K562 (cell line): ENCODE results near the gene GPC3. TPM values are rescaled to one million over a fixed set of nuclear protein-coding genes. Genes with fewer than 3 reads are reported as not detected.

ENCODE experiments used
- ATAC-seq: fragments of 200-7000 bp; cut with Tn5 transposase; 3 replicates; pipeline ENCODE4 v1.9.1; 2020; ENCODE audit warnings: moderate library complexity
- BruUV-seq: library from RNA; stranded (reverse); fragments of 400-500 nt; replicated peaks from 2 replicates; lab custom pipeline; 2021; lab: Mats Ljungman, UMichigan
- CTCF ChIA-PET: fragments of 300-600 bp; formaldehyde crosslinking; extraction: SDS; loops from one replicate; lab custom pipeline; 2021; ENCODE audit warnings: low intra/inter-chr PET ratio; lab: Yijun Ruan, JAX
- POLR2A ChIA-PET: fragments of 300-600, 350-650 bp; sonication (Branson Sonifier 250); formaldehyde crosslinking; extraction: SDS; loops from one replicate; lab custom pipeline; 2021; ENCODE audit warnings: antibody characterized with exemption, inconsistent platforms; lab: Yijun Ruan, JAX
- DNase-seq, 4 experiments: peaks; one replicate each; pipeline versions ENCODE4 v3.0.0 to v3.0.0-alpha.2; 2011 to 2018; ENCODE audit warnings: low spot score in 3 of 4, mixed read lengths in 3 of 4; ENCODE audit errors: extremely low read depth in 1 of 4
- FAIRE-seq: peaks from 2 replicates; lab custom pipeline; 2011; peaks lifted over from hg19 to GRCh38; lab: Jason Lieb, UNC
- H2AFZ ChIP-seq: 2 replicates; pipeline ENCODE4 v1.6.0; 2011; ENCODE audit warnings: low read depth, low read length, control low read depth, inconsistent platforms
- H3K27ac ChIP-seq: fragments of 200-600 bp; 3 replicates; pipeline ENCODE4 v1.8.0; 2011; ENCODE audit warnings: low read depth, mild to moderate bottlenecking, control low read depth, inconsistent platforms, low read length, moderate library complexity, mixed read lengths; ENCODE audit errors: extremely low read depth
- H3K27me3 ChIP-seq, 2 experiments: fragments of 300-600 bp in 1 of 2; 2 replicates in 1 of 2; 3 replicates in 1 of 2; pipeline versions ENCODE4 v1.6.0 to v1.8.0; 2011; ENCODE audit warnings: inconsistent platforms in 2 of 2, low read length in 2 of 2, mild to moderate bottlenecking in 1 of 2, mixed read lengths in 1 of 2, moderate library complexity in 1 of 2; ENCODE audit not compliant: control insufficient read depth in 2 of 2, insufficient read depth in 2 of 2
- H3K36me3 ChIP-seq: fragments of 300-600 bp; 3 replicates; pipeline ENCODE4 v1.8.0; 2011; ENCODE audit warnings: mild to moderate bottlenecking, low read length, inconsistent platforms; ENCODE audit not compliant: control insufficient read depth, insufficient read depth
- H3K4me1 ChIP-seq, 2 experiments: fragments of 200-600 bp in 1 of 2; replicated peaks in 1 of 2; 2 replicates in 1 of 2; 3 replicates in 1 of 2; pipeline versions ENCODE4 v1.5.1 to v1.8.0; 2011; ENCODE audit warnings: inconsistent platforms in 2 of 2, low read length in 2 of 2, mild to moderate bottlenecking in 1 of 2, mixed read lengths in 1 of 2, moderate library complexity in 1 of 2; ENCODE audit not compliant: control insufficient read depth in 2 of 2, insufficient read depth in 2 of 2
- H3K4me2 ChIP-seq: 2 replicates; pipeline ENCODE4 v1.6.1; 2011; ENCODE audit warnings: low read length, control low read depth, inconsistent platforms, mixed read lengths; ENCODE audit not compliant: insufficient read depth
- H3K4me3 ChIP-seq: fragments of 200-600 bp; sonication (generic), shearing (Covaris generic); 2 replicates; pipeline ENCODE4 v1.5.1; 2016; ENCODE audit warnings: control low read depth, inconsistent platforms
- H3K79me2 ChIP-seq: fragments of 200-600 bp; 3 replicates; pipeline ENCODE4 v1.8.0; 2011; ENCODE audit warnings: low read length, inconsistent platforms; ENCODE audit not compliant: control insufficient read depth, insufficient read depth
- H3K9ac ChIP-seq, 2 experiments: 2 replicates each; pipeline versions ENCODE4 v1.6.0 to v1.6.1; 2011; ENCODE audit warnings: low read depth in 2 of 2, low read length in 2 of 2, control low read depth in 1 of 2, inconsistent platforms in 1 of 2, mild to moderate bottlenecking in 1 of 2, mixed read lengths in 1 of 2; ENCODE audit not compliant: insufficient read depth in 1 of 2
- H3K9me1 ChIP-seq: one replicate; pipeline ENCODE4 v1.6.0; 2011; ENCODE audit warnings: inconsistent platforms, mild to moderate bottlenecking, low read length, moderate library complexity; ENCODE audit not compliant: control insufficient read depth, insufficient read depth
- H3K9me3 ChIP-seq: replicated peaks from 2 replicates; pipeline ENCODE4 v1.5.1; 2011; ENCODE audit warnings: low read depth, low read length, inconsistent platforms; ENCODE audit not compliant: control insufficient read depth, insufficient read depth
- H4K20me1 ChIP-seq: replicated peaks from 2 replicates; pipeline ENCODE4 v1.6.1; 2011; ENCODE audit warnings: low read length, inconsistent platforms, mixed read lengths; ENCODE audit not compliant: control insufficient read depth, insufficient read depth
- CHD2 ChIP-seq: IDR thresholded peaks from 2 replicates; pipeline ENCODE4 v1.6.1; 2011; ENCODE audit warnings: low read depth, low read length
- CLOCK ChIP-seq: fragments of 250-450 bp; sonication (Bioruptor Pico); IDR thresholded peaks from 2 replicates; pipeline ENCODE4 v1.4.0; 2020; ENCODE audit warnings: mild to moderate bottlenecking, moderate library complexity, borderline replicate concordance
- CREBBP ChIP-seq: IDR thresholded peaks from one replicate; pipeline ENCODE4 v1.6.1; 2012; ENCODE audit warnings: low read depth, mild to moderate bottlenecking, control low read depth, inconsistent platforms, low read length
- ELF2 ChIP-seq: fragments of 250-450 bp; sonication (Bioruptor Pico); IDR thresholded peaks from 2 replicates; pipeline ENCODE4 v1.5.0; 2021; ENCODE audit warnings: mild to moderate bottlenecking
- GATAD2A ChIP-seq: fragments of 450-650 bp; IDR thresholded peaks from 2 replicates; pipeline ENCODE4 v1.6.1; 2017
- KLF1 ChIP-seq: fragments of 450-650 bp; IDR thresholded peaks from 2 replicates; pipeline ENCODE4 v1.6.1; 2016; ENCODE audit warnings: missing genetic modification characterization, missing compliant biosample characterization
- MCM2 ChIP-seq: fragments of 450-650 bp; IDR thresholded peaks from 2 replicates; pipeline ENCODE4 v1.6.1; 2017; ENCODE audit warnings: low read depth, mild to moderate bottlenecking
- NFE2L1 ChIP-seq: fragments of 450-650 bp; IDR thresholded peaks from 2 replicates; pipeline ENCODE4 v1.6.1; 2016; ENCODE audit warnings: missing genetic modification characterization, low read depth, mild to moderate bottlenecking, missing compliant biosample characterization, moderate library complexity, borderline replicate concordance
- NFRKB ChIP-seq: fragments of 450-650 bp; IDR thresholded peaks from 2 replicates; pipeline ENCODE4 v1.6.1; 2016; ENCODE audit warnings: low read depth
- PML ChIP-seq: IDR thresholded peaks from 2 replicates; pipeline ENCODE4 v1.6.1; 2012; ENCODE audit warnings: low read length, inconsistent platforms
- SAP30 ChIP-seq: fragments of 200-600 bp; sonication (generic); IDR thresholded peaks from 2 replicates; pipeline ENCODE4 v1.6.1; 2012; ENCODE audit warnings: borderline replicate concordance, low read depth, mild to moderate bottlenecking, moderate library complexity, low read length, control low read depth, inconsistent platforms; ENCODE audit not compliant: insufficient read depth, poor library complexity, severe bottlenecking
- SIN3A ChIP-seq, 2 experiments: fragments of 150-350 bp in 1 of 2; IDR thresholded peaks; 2 replicates each; pipeline ENCODE4 v1.6.1; 2011 to 2016; ENCODE audit warnings: borderline replicate concordance in 2 of 2, low read depth in 2 of 2, low read length in 2 of 2, mild to moderate bottlenecking in 2 of 2, moderate library complexity in 2 of 2; ENCODE audit not compliant: control insufficient read depth in 1 of 2
- SRF ChIP-seq, 2 experiments: fragments of 250-450, 450-650 bp in 1 of 2; sonication (Bioruptor Pico) in 1 of 2; sonication (generic) in 1 of 2; formaldehyde crosslinking; IDR thresholded peaks; 2 replicates each; pipeline versions ENCODE4 v1.5.0 to v1.5.1; 2020 to 2022; ENCODE audit warnings: mild to moderate bottlenecking in 1 of 2, missing genetic modification reagents in 1 of 2
- WGBS: fragments of 100-300 bp; shearing (Covaris generic); methylation state at CpG from one replicate; pipeline ENCODE4 v1.1.6; 2016; ENCODE audit warnings: low coverage, mixed read lengths; ENCODE audit not compliant: insufficient coverage; ENCODE audit errors: missing lambda C conversion rate; 5-methylcytosine and 5-hydroxymethylcytosine counted together
- in situ Hi-C: fragments of 300-500 bp; cut with MboI; formaldehyde crosslinking; loops from 4 replicates; pipeline ENCODE4 v1.15.0; 2018; ENCODE audit warnings: inconsistent platforms, mixed read lengths
- intact Hi-C: fragments of 100-400 bp; cut with micrococcal nuclease; formaldehyde crosslinking; loops from 2 replicates; pipeline ENCODE4 v1.14.2; 2022
- polyA plus RNA-seq, 8 experiments: library from polyadenylated mRNA; depleted of rRNA in 4 of 8; stranded (reverse) in 5 of 8; unstranded in 3 of 8; fragments of >200 nt; fragmentation: Nextera tagmentation in 2 of 8; fragmentation: Illumina TruSeq in 1 of 8; extraction: Ambion mirVana in 2 of 8; extraction: Trizol in 1 of 8; gene quantifications; 2 replicates each; pipeline versions ENCODE4 v1.2.1 to v1.2.3, GENCODE V29; 2011 to 2014; ENCODE audit warnings: inconsistent platforms in 1 of 8, missing spikeins in 1 of 8
- total RNA-seq, 7 experiments: library from RNA; depleted of rRNA in 6 of 7; stranded (reverse); fragments of >200 nt in 6 of 7; fragmentation: Illumina TruSeq in 2 of 7; extraction: Trizol in 2 of 7; gene quantifications; 2 replicates each; pipeline versions ENCODE4 v1.2.1 to v1.2.3, GENCODE V29; 2011 to 2021; ENCODE audit warnings: low replicate concordance in 1 of 7

The GPC3 gene
- total and polyA plus RNA-seq, 9 of the 15 experiments (the other 6 are each of a cell fraction or from before 2014, with no cell fraction given) = 0.42 TPM; not detected in 8

GRCh38 chrX:133530960-133531359 lies 454.4 kb downstream of the GPC3 start (continued):
- TF ChIP-seq SRF (CRISPR knock-in tag; IDR thresholded peaks at IDR 0.05) = no peak
- no peak for TF ChIP-seq NFE2L1 (tag)
- no peak for TF ChIP-seq ELF2 (CRISPR knock-in tag)
- no peak for TF ChIP-seq GATAD2A
- TF ChIP-seq PML = no peak
- TF ChIP-seq CHD2 = no peak

DNA sequence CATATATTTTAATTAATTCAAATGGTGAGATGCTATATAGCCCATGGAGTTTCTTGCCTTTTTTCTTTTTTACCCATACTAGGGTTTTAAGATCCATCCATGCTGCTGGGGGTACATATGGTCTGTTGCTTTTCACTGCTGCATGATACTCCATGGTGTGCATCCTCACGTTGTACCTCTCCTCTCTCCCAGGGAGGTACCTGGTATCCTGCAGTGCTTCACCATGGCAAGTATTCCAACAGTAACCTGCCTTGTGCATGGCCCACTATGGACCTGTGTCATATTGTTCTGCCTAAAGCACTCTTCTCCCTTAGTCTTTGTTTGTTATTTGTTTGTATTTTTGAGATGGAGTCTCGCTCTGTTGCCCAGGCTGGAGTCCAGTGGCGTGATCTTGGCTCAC lies 455.8 kb downstream of the GPC3 start:
- no TSS peak for BruUV-seq
- Histone ChIP-seq H3K9me1 (no peaks in the 10 kb centered on the region), H3K79me2 (no peaks in the 10 kb centered on the region), H3K4me1 (no peaks in the 10 kb centered on the region), H3K4me2 (no peak overlapping the region), H2AFZ (no peak overlapping the region), H3K27ac (no peak overlapping the region), H3K4me3 (no peak overlapping the region), H3K9ac (no peak overlapping the region), H3K36me3 (no peaks in the 10 kb centered on the region), H3K9me3 (no peaks in the 10 kb centered on the region), H4K20me1 (no peaks in the 10 kb centered on the region), H3K27me3 (no peaks in the 10 kb centered on the region)
- 0% methylated on average over 3 of the region's 3 CpGs for WGBS
- ChIA-PET POLR2A (no interaction called here), CTCF (no interaction called here)
- intact Hi-C loops (no loop called here), in situ Hi-C loops (no loop called here)
- TF ChIP-seq CLOCK = no peak
- TF ChIP-seq CREBBP = no peak
- no peak for TF ChIP-seq MCM2
- TF ChIP-seq SIN3A (IDR thresholded peaks at IDR 0.05; ENCODE audit: borderline replicate concordance in 2 of 2, control insufficient read depth in 1 of 2, low read depth in 2 of 2, low read length in 2 of 2) = no peak
- no peak for TF ChIP-seq KLF1
- TF ChIP-seq SAP30 = no peak
- TF ChIP-seq NFRKB = no peak
- ATAC-seq = no peak
- no peak for FAIRE-seq
- no peak for DNase-seq
